H1 (cell line): ENCODE data around the gene FLNC. TPM values are rescaled to one million over a fixed set of nuclear protein-coding genes. Genes with fewer than 3 reads are reported as not detected.

Source experiments
- FOSL1 ChIP-seq: IDR thresholded peaks from 2 replicates; pipeline ENCODE4 v1.6.1; 2011; ENCODE audit warnings: mild to moderate bottlenecking, low read depth, low read length, moderate library complexity; ENCODE audit not compliant: insufficient read depth
- NANOG ChIP-seq: IDR thresholded peaks from 2 replicates; pipeline ENCODE4 v1.6.1; 2011; ENCODE audit warnings: low read length, low read depth, mild to moderate bottlenecking, inconsistent platforms; ENCODE audit not compliant: insufficient read depth, poor library complexity, severe bottlenecking
- POLR2A ChIP-seq, 2 experiments: IDR thresholded peaks; 1 replicate in 1 of 2; 2 replicates in 1 of 2; pipeline ENCODE4 v1.6.1; 2011; ENCODE audit warnings: low read depth in 2 of 2, low read length in 2 of 2, mild to moderate bottlenecking in 2 of 2; ENCODE audit errors: control extremely low read depth in 1 of 2
- RNF2 ChIP-seq: fragments of 200-900, 300-1000 bp; sonication (generic); IDR thresholded peaks from 2 replicates; pipeline ENCODE4 v1.7.1; 2016; ENCODE audit warnings: borderline replicate concordance, low read depth, mild to moderate bottlenecking, antibody characterized with exemption, low read length; ENCODE audit not compliant: poor library complexity, severe bottlenecking; ENCODE audit errors: missing control alignments
- SP1 ChIP-seq: IDR thresholded peaks from 2 replicates; pipeline ENCODE4 v1.6.1; 2011; ENCODE audit warnings: low read depth, low read length
- ZNF274 ChIP-seq: IDR thresholded peaks from 2 replicates; pipeline ENCODE4 v1.7.0; 2012; ENCODE audit warnings: low read length, borderline replicate concordance; ENCODE audit errors: extremely low read depth
- polyA plus RNA-seq, 7 experiments: library from polyadenylated mRNA; depleted of rRNA in 3 of 7; stranded (reverse) in 5 of 7; unstranded in 2 of 7; fragments of >200 nt in 5 of 7; fragments of 200-250 nt in 2 of 7; gene quantifications; 1 replicate in 5 of 7; 2 replicates in 1 of 7; 4 replicates in 1 of 7; pipeline versions ENCODE4 v1.2.1 to v1.2.3, GENCODE V29; 2011 to 2013; ENCODE audit warnings: missing spikeins in 2 of 7, mixed read lengths in 2 of 7
- total RNA-seq: library from RNA; stranded (reverse); fragmentation: NEBNext Ultra II Directional; extraction: Animal tissue kit (Norgen Biotek cat#: 25700); gene quantifications from 2 replicates; pipeline ENCODE4 v1.2.1, GENCODE V29; 2021
- TF ChIP-seq, protein P1 (sequence below): fragments of 300-600 bp; sonication (generic); IDR thresholded peaks from 2 replicates; pipeline ENCODE4 v1.7.1; 2012; ENCODE audit warnings: low read length, moderate library complexity, mild to moderate bottlenecking, inconsistent platforms; ENCODE audit not compliant: insufficient replicate concordance
- TF ChIP-seq, protein P2 (sequence below): IDR thresholded peaks from 2 replicates; pipeline ENCODE4 v1.6.1; 2012; ENCODE audit warnings: inconsistent platforms
- TF ChIP-seq, protein P3 (sequence below): IDR thresholded peaks from 2 replicates; pipeline ENCODE4 v1.6.1; 2012; ENCODE audit warnings: inconsistent platforms

Gene FLNC
- total and polyA plus RNA-seq, 2 of the 8 experiments (the other 6 are each of a cell fraction or from before 2014, with no cell fraction given) = 1.9 to 10.7 TPM

DNA sequence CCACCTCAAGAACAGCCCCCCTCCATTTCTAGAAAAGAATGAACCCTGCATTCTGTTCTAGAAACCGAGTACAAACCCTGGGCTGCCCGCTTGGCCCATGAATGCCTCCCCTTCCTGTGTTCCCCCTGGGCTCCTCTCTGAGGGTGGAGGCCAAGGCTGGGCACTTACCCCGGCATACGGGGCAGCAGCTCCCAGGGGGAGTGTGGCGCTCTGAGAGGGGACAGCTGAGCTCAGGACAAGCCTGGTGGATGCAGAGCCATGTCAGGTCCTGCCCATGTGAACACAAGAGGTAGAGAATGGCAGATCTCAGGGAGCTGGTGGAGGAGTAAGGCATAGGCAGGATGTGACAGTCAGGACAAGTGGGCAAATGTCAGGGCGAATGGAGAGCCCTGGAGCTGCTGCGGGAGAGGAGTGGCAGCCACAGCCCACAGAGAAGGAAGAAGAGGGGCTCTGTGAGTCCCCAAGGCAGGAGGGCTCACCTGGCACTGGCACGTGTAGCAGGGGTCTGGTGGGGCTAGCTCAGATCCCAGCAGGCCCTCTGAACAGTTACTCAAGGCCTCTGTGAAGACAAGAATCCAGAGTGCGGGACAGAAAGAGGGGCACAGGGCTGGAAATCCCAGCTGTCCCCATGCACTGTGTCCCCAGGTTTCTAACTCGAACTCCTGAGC lies 51.4 kb downstream of the FLNC start (continued):
- TF ChIP-seq, protein P1, sequence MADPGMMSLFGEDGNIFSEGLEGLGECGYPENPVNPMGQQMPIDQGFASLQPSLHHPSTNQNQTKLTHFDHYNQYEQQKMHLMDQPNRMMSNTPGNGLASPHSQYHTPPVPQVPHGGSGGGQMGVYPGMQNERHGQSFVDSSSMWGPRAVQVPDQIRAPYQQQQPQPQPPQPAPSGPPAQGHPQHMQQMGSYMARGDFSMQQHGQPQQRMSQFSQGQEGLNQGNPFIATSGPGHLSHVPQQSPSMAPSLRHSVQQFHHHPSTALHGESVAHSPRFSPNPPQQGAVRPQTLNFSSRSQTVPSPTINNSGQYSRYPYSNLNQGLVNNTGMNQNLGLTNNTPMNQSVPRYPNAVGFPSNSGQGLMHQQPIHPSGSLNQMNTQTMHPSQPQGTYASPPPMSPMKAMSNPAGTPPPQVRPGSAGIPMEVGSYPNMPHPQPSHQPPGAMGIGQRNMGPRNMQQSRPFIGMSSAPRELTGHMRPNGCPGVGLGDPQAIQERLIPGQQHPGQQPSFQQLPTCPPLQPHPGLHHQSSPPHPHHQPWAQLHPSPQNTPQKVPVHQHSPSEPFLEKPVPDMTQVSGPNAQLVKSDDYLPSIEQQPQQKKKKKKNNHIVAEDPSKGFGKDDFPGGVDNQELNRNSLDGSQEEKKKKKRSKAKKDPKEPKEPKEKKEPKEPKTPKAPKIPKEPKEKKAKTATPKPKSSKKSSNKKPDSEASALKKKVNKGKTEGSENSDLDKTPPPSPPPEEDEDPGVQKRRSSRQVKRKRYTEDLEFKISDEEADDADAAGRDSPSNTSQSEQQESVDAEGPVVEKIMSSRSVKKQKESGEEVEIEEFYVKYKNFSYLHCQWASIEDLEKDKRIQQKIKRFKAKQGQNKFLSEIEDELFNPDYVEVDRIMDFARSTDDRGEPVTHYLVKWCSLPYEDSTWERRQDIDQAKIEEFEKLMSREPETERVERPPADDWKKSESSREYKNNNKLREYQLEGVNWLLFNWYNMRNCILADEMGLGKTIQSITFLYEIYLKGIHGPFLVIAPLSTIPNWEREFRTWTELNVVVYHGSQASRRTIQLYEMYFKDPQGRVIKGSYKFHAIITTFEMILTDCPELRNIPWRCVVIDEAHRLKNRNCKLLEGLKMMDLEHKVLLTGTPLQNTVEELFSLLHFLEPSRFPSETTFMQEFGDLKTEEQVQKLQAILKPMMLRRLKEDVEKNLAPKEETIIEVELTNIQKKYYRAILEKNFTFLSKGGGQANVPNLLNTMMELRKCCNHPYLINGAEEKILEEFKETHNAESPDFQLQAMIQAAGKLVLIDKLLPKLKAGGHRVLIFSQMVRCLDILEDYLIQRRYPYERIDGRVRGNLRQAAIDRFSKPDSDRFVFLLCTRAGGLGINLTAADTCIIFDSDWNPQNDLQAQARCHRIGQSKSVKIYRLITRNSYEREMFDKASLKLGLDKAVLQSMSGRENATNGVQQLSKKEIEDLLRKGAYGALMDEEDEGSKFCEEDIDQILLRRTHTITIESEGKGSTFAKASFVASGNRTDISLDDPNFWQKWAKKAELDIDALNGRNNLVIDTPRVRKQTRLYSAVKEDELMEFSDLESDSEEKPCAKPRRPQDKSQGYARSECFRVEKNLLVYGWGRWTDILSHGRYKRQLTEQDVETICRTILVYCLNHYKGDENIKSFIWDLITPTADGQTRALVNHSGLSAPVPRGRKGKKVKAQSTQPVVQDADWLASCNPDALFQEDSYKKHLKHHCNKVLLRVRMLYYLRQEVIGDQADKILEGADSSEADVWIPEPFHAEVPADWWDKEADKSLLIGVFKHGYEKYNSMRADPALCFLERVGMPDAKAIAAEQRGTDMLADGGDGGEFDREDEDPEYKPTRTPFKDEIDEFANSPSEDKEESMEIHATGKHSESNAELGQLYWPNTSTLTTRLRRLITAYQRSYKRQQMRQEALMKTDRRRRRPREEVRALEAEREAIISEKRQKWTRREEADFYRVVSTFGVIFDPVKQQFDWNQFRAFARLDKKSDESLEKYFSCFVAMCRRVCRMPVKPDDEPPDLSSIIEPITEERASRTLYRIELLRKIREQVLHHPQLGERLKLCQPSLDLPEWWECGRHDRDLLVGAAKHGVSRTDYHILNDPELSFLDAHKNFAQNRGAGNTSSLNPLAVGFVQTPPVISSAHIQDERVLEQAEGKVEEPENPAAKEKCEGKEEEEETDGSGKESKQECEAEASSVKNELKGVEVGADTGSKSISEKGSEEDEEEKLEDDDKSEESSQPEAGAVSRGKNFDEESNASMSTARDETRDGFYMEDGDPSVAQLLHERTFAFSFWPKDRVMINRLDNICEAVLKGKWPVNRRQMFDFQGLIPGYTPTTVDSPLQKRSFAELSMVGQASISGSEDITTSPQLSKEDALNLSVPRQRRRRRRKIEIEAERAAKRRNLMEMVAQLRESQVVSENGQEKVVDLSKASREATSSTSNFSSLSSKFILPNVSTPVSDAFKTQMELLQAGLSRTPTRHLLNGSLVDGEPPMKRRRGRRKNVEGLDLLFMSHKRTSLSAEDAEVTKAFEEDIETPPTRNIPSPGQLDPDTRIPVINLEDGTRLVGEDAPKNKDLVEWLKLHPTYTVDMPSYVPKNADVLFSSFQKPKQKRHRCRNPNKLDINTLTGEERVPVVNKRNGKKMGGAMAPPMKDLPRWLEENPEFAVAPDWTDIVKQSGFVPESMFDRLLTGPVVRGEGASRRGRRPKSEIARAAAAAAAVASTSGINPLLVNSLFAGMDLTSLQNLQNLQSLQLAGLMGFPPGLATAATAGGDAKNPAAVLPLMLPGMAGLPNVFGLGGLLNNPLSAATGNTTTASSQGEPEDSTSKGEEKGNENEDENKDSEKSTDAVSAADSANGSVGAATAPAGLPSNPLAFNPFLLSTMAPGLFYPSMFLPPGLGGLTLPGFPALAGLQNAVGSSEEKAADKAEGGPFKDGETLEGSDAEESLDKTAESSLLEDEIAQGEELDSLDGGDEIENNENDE = no peak
- TF ChIP-seq POLR2A (IDR thresholded peaks at IDR 0.05; ENCODE audit: control extremely low read depth in 1 of 2, low read depth in 2 of 2, low read length in 2 of 2) (no peak), FOSL1 (no peak), RNF2 (no peak), SP1 (no peak), ZNF274 (no peak), NANOG (no peak)
- TF ChIP-seq, protein P2, sequence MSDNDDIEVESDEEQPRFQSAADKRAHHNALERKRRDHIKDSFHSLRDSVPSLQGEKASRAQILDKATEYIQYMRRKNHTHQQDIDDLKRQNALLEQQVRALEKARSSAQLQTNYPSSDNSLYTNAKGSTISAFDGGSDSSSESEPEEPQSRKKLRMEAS = no peak
- TF ChIP-seq, protein P3, sequence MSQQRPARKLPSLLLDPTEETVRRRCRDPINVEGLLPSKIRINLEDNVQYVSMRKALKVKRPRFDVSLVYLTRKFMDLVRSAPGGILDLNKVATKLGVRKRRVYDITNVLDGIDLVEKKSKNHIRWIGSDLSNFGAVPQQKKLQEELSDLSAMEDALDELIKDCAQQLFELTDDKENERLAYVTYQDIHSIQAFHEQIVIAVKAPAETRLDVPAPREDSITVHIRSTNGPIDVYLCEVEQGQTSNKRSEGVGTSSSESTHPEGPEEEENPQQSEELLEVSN = no peak
